ENCODE results near the gene TRAT1.

DNA sequence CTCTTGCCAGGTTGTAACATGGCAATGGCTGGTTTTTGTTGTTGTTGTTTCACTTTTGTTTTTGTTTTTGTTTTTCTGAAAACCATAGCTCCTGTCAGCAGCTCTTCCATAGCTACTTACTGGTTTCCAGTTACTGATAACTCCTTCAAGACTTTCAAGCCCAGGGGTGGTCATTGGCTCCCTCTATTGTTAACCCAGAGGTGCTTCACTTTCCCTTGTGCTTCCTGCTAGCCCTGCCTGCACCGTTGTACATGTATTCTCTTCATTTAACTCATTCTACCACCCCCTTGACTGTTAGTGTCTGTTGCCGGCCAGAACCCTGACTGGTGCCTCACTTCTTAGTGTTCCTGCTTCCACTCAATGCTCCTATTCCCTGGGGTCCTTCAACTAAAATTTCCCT is 4.2 kb upstream of the TRAT1 start:
- TF ChIP-seq, protein P1, sequence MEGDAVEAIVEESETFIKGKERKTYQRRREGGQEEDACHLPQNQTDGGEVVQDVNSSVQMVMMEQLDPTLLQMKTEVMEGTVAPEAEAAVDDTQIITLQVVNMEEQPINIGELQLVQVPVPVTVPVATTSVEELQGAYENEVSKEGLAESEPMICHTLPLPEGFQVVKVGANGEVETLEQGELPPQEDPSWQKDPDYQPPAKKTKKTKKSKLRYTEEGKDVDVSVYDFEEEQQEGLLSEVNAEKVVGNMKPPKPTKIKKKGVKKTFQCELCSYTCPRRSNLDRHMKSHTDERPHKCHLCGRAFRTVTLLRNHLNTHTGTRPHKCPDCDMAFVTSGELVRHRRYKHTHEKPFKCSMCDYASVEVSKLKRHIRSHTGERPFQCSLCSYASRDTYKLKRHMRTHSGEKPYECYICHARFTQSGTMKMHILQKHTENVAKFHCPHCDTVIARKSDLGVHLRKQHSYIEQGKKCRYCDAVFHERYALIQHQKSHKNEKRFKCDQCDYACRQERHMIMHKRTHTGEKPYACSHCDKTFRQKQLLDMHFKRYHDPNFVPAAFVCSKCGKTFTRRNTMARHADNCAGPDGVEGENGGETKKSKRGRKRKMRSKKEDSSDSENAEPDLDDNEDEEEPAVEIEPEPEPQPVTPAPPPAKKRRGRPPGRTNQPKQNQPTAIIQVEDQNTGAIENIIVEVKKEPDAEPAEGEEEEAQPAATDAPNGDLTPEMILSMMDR (IDR thresholded peaks at IDR 0.05): no peak
- TF ChIP-seq POLR2A (IDR thresholded peaks at IDR 0.05): no peak
